Left ventricle myocardium inferior (tissue), 1 donor: ENCODE results near the gene GLOD4. TPM values are rescaled to one million over a fixed set of nuclear protein-coding genes. Genes with fewer than 3 reads are reported as not detected.
"Not testable (repeated sequence)": the region's sequence is repeated elsewhere in the genome, so short reads cannot be mapped to it uniquely, and the experiment has no call there.

Source experiments
- DNase-seq: peaks from one replicate; pipeline ENCODE4 v3.0.0-alpha.2; 2020
- H3K27ac ChIP-seq: fragments of 200-600 bp; replicated peaks from 2 replicates; pipeline ENCODE4 v1.8.0; 2021
- H3K27me3 ChIP-seq: fragments of 200-600 bp; 2 replicates; pipeline ENCODE4 v1.8.0; 2021; ENCODE audit warnings: low read depth
- H3K36me3 ChIP-seq: fragments of 200-600 bp; 2 replicates; pipeline ENCODE4 v1.8.0; 2021
- H3K4me1 ChIP-seq: fragments of 200-600 bp; 2 replicates; pipeline ENCODE4 v1.8.0; 2021
- H3K4me3 ChIP-seq: fragments of 200-600 bp; 2 replicates; pipeline ENCODE4 v1.8.0; 2021; ENCODE audit warnings: mild to moderate bottlenecking, moderate library complexity
- H3K9me3 ChIP-seq: fragments of 200-600 bp; replicated peaks from 2 replicates; pipeline ENCODE4 v1.8.0; 2021
- CTCF ChIP-seq: fragments of 200-600 bp; IDR thresholded peaks from 2 replicates; pipeline ENCODE4 v1.8.0; 2021; ENCODE audit warnings: antibody characterized with exemption, mild to moderate bottlenecking, borderline replicate concordance
- intact Hi-C: fragments of 100-400 bp; cut with micrococcal nuclease; formaldehyde crosslinking; loops from one replicate; pipeline ENCODE4 v1.11.0; 2022
- total RNA-seq: library from RNA; stranded (reverse); fragmentation: NEBNext Ultra II Directional; extraction: Animal tissue kit (Norgen Biotek cat#: 25700); gene quantifications from one replicate; pipeline ENCODE4 v1.2.1, GENCODE V29; 2021
- donor health status: DM: no; HTN: yes; CAD: no; lungs with severe emphysema.

GLOD4 gene
- total RNA-seq, 1 donor from 2014 or later: 26.5 TPM

DNA sequence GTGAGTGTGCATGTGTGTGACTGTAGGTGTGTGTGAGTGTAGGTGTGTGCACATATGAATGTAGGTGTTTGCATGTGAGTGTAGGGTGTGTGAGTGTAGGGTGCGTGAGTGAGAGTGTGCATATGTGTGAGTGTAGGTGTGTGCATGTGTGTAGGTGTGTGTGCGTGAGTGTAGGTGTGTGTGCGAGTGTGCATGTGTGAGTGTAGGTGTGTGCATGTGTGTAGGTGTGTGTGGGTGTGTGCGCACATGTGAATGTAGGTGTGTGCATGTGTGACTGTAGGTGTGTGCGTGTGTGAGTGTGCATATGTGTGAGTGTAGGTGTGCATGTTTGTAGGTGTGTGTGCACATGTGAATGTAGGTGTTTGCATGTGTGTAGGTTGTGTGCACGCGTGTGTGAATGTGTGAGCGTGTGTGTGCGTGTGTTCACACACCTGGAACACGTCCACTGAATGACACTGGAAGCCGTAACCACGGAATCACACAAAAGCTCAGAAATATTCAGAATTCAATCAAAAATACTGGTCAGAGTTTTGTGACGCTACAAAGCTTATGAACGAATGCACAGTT, 30.6 kb upstream of the GLOD4 start:
- Histone ChIP-seq H3K27ac (no peak overlapping the region), H3K36me3 (peaks cover 28% of the 10 kb centered on the region), H3K9me3 (no peaks in the 10 kb centered on the region), H3K4me3 (no peak overlapping the region), H3K4me1 (no peaks in the 10 kb centered on the region), H3K27me3 (no peaks in the 10 kb centered on the region)
- DNase-seq: no peak
- TF ChIP-seq CTCF: no peak
- intact Hi-C loops: no loop called here

DNA sequence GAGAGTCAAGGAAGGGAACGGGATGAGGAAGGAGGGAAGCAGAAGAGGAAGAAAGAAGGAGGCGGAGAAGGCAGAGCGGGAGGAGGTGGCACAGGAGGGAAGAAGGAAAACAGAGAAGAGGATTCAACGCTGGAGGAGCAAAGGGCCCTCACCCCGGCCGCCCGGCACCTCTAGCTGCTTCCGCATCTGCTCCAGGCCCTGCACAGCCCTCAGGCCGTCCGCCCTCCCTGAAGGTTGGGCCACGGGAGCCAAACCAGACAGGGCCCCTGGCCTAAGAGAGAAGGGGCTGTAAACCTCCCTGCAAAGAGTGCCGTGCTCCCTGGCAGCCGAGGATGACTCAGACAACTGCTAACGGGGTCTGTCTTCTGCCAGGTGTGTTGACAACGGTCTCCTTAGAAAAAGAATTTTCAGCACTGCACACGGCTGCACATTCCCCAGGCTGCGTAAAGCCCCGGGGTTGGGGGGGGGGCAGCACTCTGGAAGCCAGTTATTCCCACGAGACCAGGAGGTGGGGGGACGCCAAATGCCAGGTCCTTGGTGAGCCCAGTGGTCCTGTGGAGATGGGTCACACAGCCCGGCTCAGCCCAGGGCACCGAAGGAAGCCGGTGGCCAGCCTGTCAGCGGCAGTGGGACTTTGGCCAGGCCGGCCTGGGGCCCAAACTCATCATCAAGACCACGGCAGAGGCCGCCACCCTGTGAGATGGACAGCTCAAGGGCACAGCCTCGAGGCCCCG, 29.1 kb upstream of the GLOD4 start:
- no peak for DNase-seq
- Histone ChIP-seq H3K9me3 (no peaks in the 10 kb centered on the region), H3K27ac (no peak overlapping the region), H3K27me3 (no peaks in the 10 kb centered on the region), H3K4me3 (no peak overlapping the region), H3K4me1 (no peaks in the 10 kb centered on the region), H3K36me3 (peaks cover 25% of the 10 kb centered on the region)
- intact Hi-C loops: no loop called here
- no peak for TF ChIP-seq CTCF

GRCh38 chr17:807523-808294, 25.6 kb upstream of the GLOD4 start:
- intact Hi-C loops: no loop called here
- H3K9me3 ChIP-seq: no peaks in the 10 kb centered on the region
- H3K36me3 ChIP-seq: peaks cover 10% of the 10 kb centered on the region
- no peak overlapping the region for H3K4me3 ChIP-seq
- no peak overlapping the region for H3K27ac ChIP-seq
- H3K27me3 ChIP-seq: no peaks in the 10 kb centered on the region
- no peak for TF ChIP-seq CTCF
- no peak for DNase-seq
- no peaks in the 10 kb centered on the region for H3K4me1 ChIP-seq

GRCh38 chr17:806781-807522, 24.9 kb upstream of the GLOD4 start:
- Histone ChIP-seq H3K36me3 (peaks cover 6% of the 10 kb centered on the region), H3K27me3 (no peaks in the 10 kb centered on the region), H3K9me3 (no peaks in the 10 kb centered on the region), H3K4me3 (no peak overlapping the region), H3K27ac (no peak overlapping the region), H3K4me1 (no peaks in the 10 kb centered on the region)
- intact Hi-C loops: no loop called here
- no peak for TF ChIP-seq CTCF
- DNase-seq: no peak

DNA sequence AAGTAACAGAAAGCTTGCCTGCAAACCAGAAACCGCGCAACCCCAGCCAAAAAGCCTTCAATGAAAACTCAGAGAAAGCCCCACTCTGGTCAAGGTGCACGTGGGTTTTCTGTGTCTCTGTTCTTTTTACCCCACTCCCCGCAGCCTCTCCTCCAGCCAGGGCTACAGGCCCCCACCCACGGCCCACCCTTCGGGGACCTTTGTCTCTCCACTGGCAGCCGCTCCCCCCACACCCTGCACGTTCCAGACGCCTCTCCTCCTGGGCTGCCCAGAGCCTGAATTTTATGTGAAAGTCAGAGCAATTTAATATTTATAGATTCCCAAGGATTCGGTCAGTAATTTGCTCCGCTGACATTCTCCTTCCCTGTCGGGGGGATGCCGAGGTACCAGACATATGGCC, 24.3 kb upstream of the GLOD4 start:
- intact Hi-C loops: no loop called here
- Histone ChIP-seq H3K36me3 (peaks cover 6% of the 10 kb centered on the region), H3K27ac (no peak overlapping the region), H3K9me3 (no peaks in the 10 kb centered on the region), H3K4me3 (no peak overlapping the region), H3K4me1 (no peaks in the 10 kb centered on the region), H3K27me3 (no peaks in the 10 kb centered on the region)
- no peak for TF ChIP-seq CTCF
- DNase-seq: no peak

DNA sequence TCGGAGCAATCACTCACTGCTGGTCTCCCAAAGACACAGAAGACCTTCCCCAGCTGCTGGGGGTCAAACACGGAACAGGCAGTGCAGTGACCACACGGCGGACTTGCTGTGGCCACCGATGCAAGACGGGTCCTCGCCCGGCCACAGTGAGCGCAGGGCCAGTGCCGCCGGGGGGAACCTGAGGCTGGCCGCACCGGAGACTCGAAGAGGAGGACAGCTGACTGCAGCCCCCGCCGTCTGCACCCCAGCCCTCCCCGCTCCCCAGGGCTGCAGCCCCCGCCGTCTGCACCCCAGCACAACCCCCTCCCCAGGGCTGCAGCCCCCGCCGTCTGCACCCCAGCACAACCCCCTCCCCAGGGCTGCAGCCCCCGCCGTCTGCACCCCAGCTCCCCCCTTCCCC, 23.8 kb upstream of the GLOD4 start:
- H3K4me1 ChIP-seq, H3K4me3 ChIP-seq, H3K9me3 ChIP-seq, H3K36me3 ChIP-seq, H3K27ac ChIP-seq, intact Hi-C loops, H3K27me3 ChIP-seq, DNase-seq: not testable (repeated sequence)
